DMS153 (cell line): ENCODE data around the gene EXOC3L1.

Experiments
- DNase-seq: peaks from one replicate; lab custom pipeline; 2025; lab: John Stamatoyannopoulos, UW

EXOC3L1 gene

GRCh38 chr16:67180166-67180565 is 9.8 kb downstream of the EXOC3L1 start:
- no peak for DNase-seq

- DNase-seq: no peak
Observed at GRCh38 chr16:67179421-67180080, 10.4 kb downstream of the EXOC3L1 start.

GRCh38 chr16:67177743-67178699 is 11.9 kb downstream of the EXOC3L1 start:
- peak; percentile 93 for DNase-seq

- no peak for DNase-seq
Observed at GRCh38 chr16:67176662-67177061, 13.3 kb downstream of the EXOC3L1 start.

- DNase-seq: no peak
Observed at GRCh38 chr16:67174706-67175231, 15.2 kb downstream of the EXOC3L1 start.

- peak; percentile 88 for DNase-seq
Observed at GRCh38 chr16:67173808-67174705, 15.9 kb downstream of the EXOC3L1 start.

GRCh38 chr16:67173323-67173722 is 16.6 kb downstream of the EXOC3L1 start:
- DNase-seq: no peak

GRCh38 chr16:67170949-67171649 is 18.8 kb downstream of the EXOC3L1 start:
- DNase-seq: no peak

GRCh38 chr16:67170168-67170948 is 19.6 kb downstream of the EXOC3L1 start, which contains the start of gene NOL3:
Gene NOL3, plus strand, starts transcription at chr16:67170538.
- peak; percentile 78 for DNase-seq

- peak; percentile 20 for DNase-seq
Observed at GRCh38 chr16:67169642-67170167, 20.2 kb downstream of the EXOC3L1 start.

- no peak for DNase-seq
Observed at GRCh38 chr16:67169011-67169451, 20.9 kb downstream of the EXOC3L1 start.

GRCh38 chr16:67167588-67167987 is 22.3 kb downstream of the EXOC3L1 start:
- DNase-seq: no peak

GRCh38 chr16:67166598-67167168 is 23.3 kb downstream of the EXOC3L1 start:
- DNase-seq: no peak

GRCh38 chr16:67166110-67166547 is 23.8 kb downstream of the EXOC3L1 start:
- DNase-seq: no peak

GRCh38 chr16:67165121-67166078 is 24.5 kb downstream of the EXOC3L1 start:
- no peak for DNase-seq

GRCh38 chr16:67164599-67165061 is 25.3 kb downstream of the EXOC3L1 start, which contains the start of gene HSF4:
Gene HSF4, plus strand, starts transcription at chr16:67164745. Its CDS starts 67 bp downstream, at chr16:67164812.
- DNase-seq: peak; percentile 22

GRCh38 chr16:67163999-67164558 is 25.9 kb downstream of the EXOC3L1 start:
- DNase-seq: peak; percentile 14
